Lower leg skin (tissue), 4 donors: ENCODE measurements around the gene SLC27A4. TPM values are rescaled to one million over a fixed set of nuclear protein-coding genes. Genes with fewer than 3 reads are reported as not detected.
"Not testable (repeated sequence)": the region's sequence is repeated elsewhere in the genome, so short reads cannot be mapped to it uniquely, and the experiment has no call there.

ENCODE experiments used
- DNase-seq, 2 donors: peaks; one replicate each; pipeline ENCODE4 v3.0.0-alpha.2; 2019; ENCODE audit warnings: low spot score in 2 of 2
- H3K4me3 ChIP-seq: fragments of 200-600 bp; sonication (generic); 2 replicates; pipeline ENCODE4 v1.5.1; 2017; ENCODE audit warnings: mild to moderate bottlenecking, low read depth; ENCODE audit not compliant: poor library complexity, severe bottlenecking
- CTCF ChIP-seq, 3 donors: fragments of 450-650 bp; IDR thresholded peaks; one replicate each; pipeline ENCODE4 v1.5.1; 2016; ENCODE audit warnings: antibody characterized with exemption in 3 of 3, mild to moderate bottlenecking in 3 of 3, moderate library complexity in 2 of 3
- POLR2A ChIP-seq, 2 donors: fragments of 450-650 bp; IDR thresholded peaks; one replicate each; pipeline ENCODE4 v1.6.1; 2016 to 2017; ENCODE audit warnings: antibody characterized with exemption in 2 of 2, mild to moderate bottlenecking in 1 of 2, moderate library complexity in 1 of 2
- WGBS, 2 donors: methylation state at CpG; one replicate each; pipeline ENCODE4 v1.1.5; 2018; 5-methylcytosine and 5-hydroxymethylcytosine counted together
- intact Hi-C: fragments of 100-400 bp; cut with DNase I; formaldehyde crosslinking; loops from one replicate; pipeline ENCODE4 v1.15.0; 2023; ENCODE audit warnings: low total_unique reads
- total RNA-seq, 4 donors: library from RNA; depleted of rRNA; stranded (reverse); fragments of >200 nt; gene quantifications; one replicate each; pipeline ENCODE4 v1.1.0, GENCODE V29; 2016

The SLC27A4 gene
- total RNA-seq, 4 donors from 2014 or later, result 64.7 to 105 (median 73.3) TPM

- intact Hi-C loops, result no loop called here
- 82 to 83% methylated on average over 8 to 11 of the region's 11 CpGs for WGBS, 2 donors
- H3K4me3 ChIP-seq, result no peak overlapping the region
- no peak for DNase-seq
- TF ChIP-seq POLR2A (IDR thresholded peaks at IDR 0.05) (no peak), CTCF (IDR thresholded peaks at IDR 0.05) (no peak)
These were observed 6.9 kb upstream of the SLC27A4 start for GRCh38 chr9:128333451-128333869.

- WGBS, 2 donors, result 62 to 71% methylated on average over 7 of the region's 7 CpGs
- TF ChIP-seq POLR2A (IDR thresholded peaks at IDR 0.05), result no peak
- no peak for TF ChIP-seq CTCF (IDR thresholded peaks at IDR 0.05)
- intact Hi-C loops, result no loop called here
- H3K4me3 ChIP-seq, result no peak overlapping the region
- no peak for DNase-seq
These were observed 5.2 kb upstream of the SLC27A4 start for GRCh38 chr9:128335161-128335560.

- H3K4me3 ChIP-seq, result no peak overlapping the region
- intact Hi-C loops, result no loop called here
- DNase-seq, result no peak
- WGBS, 2 donors, result 77 to 83% methylated on average over 2 of the region's 2 CpGs
- no peak for TF ChIP-seq CTCF (IDR thresholded peaks at IDR 0.05)
- TF ChIP-seq POLR2A (IDR thresholded peaks at IDR 0.05), result no peak
These were observed 4.4 kb upstream of the SLC27A4 start for GRCh38 chr9:128335914-128336313.

GRCh38 chr9:128337936-128338335 is 2.4 kb upstream of the SLC27A4 start:
- intact Hi-C loops, result no loop called here
- TF ChIP-seq CTCF (IDR thresholded peaks at IDR 0.05), result no peak
- no peak for TF ChIP-seq POLR2A (IDR thresholded peaks at IDR 0.05)
- 95% methylated on average over 7 of the region's 7 CpGs for WGBS, 2 donors
- H3K4me3 ChIP-seq, result no peak overlapping the region
- DNase-seq, result no peak

GRCh38 chr9:128338852-128339614 is 1.3 kb upstream of the SLC27A4 start:
- H3K4me3 ChIP-seq, intact Hi-C loops, DNase-seq: not testable (repeated sequence)
- WGBS, 2 donors, result 94 to 95% methylated on average over 15 of the region's 15 CpGs

GRCh38 chr9:128340691-128341434 is 536 bp downstream of the SLC27A4 start:
- 0 to 2% methylated on average over 13 to 34 of the region's 48 CpGs for WGBS, 2 donors
- intact Hi-C loops, result loop anchor here (5.0 kb wide), 1 partner anchor 54 kb away; no protein-coding TSS in a partner anchor
- H3K4me3 ChIP-seq, result peak overlapping the region; percentile 58
- no peak for DNase-seq
- TF ChIP-seq POLR2A (IDR thresholded peaks at IDR 0.05) (no peak), CTCF (IDR thresholded peaks at IDR 0.05) (no peak)
